GM20000 (cell line): ENCODE data around the gene DLG2.
"Not testable (repeated sequence)": the region's sequence is repeated elsewhere in the genome, so short reads cannot be mapped to it uniquely, and the experiment has no call there.

Experiments
- DNase-seq: peaks from one replicate; pipeline ENCODE4 v3.0.0; 2012; ENCODE audit warnings: low spot score
- CTCF ChIP-seq: IDR thresholded peaks from 2 replicates; pipeline ENCODE4 v1.5.1; 2012; ENCODE audit warnings: mild to moderate bottlenecking, control low read depth; ENCODE audit errors: extremely low read depth, missing control alignments

The DLG2 gene

GRCh38 chr11:85627332-85627997 lies at the start of gene DLG2:
TSS of gene DLG2 (minus strand) at chr11:85627344.
- TF ChIP-seq CTCF, result no peak
- peak; percentile 6 for DNase-seq

- no peak for DNase-seq
- TF ChIP-seq CTCF, result no peak
These were observed 46.2 kb upstream of the DLG2 start for GRCh38 chr11:85673393-85673792.

GRCh38 chr11:85672105-85672902 lies 45.2 kb upstream of the DLG2 start:
- TF ChIP-seq CTCF, result no peak
- no peak for DNase-seq

- DNase-seq, result not testable (repeated sequence)
These were observed 44.0 kb upstream of the DLG2 start for GRCh38 chr11:85670949-85671663.

- TF ChIP-seq CTCF, result no peak
- no peak for DNase-seq
These were observed 41.0 kb upstream of the DLG2 start for GRCh38 chr11:85668157-85668556.

- DNase-seq, result no peak
- no peak for TF ChIP-seq CTCF
These were observed 39.5 kb upstream of the DLG2 start for GRCh38 chr11:85666687-85667086.

GRCh38 chr11:85665733-85666132 lies 38.6 kb upstream of the DLG2 start:
- no peak for TF ChIP-seq CTCF
- DNase-seq, result no peak
